Smooth muscle cell (in vitro differentiated cells): ENCODE results near the gene OR8B8. TPM values are rescaled to one million over a fixed set of nuclear protein-coding genes. Genes with fewer than 3 reads are reported as not detected.
"Not testable (repeated sequence)": the region's sequence is repeated elsewhere in the genome, so short reads cannot be mapped to it uniquely, and the experiment has no call there.

ENCODE experiments used
- DNase-seq: peaks from one replicate; lab custom pipeline; 2025; ENCODE audit not compliant: unreplicated experiment; lab: John Stamatoyannopoulos, UW
- H2AFZ ChIP-seq: fragments of 200-600 bp; sonication (generic); 2 replicates; pipeline ENCODE4 v1.6.0; 2016; ENCODE audit warnings: antibody characterized with exemption, low read depth, mild to moderate bottlenecking
- H3F3A ChIP-seq: fragments of 200-600 bp; sonication (generic); 2 replicates; pipeline ENCODE4 v1.6.0; 2017; ENCODE audit warnings: antibody characterized with exemption, low read depth
- H3K27ac ChIP-seq: fragments of 200-600 bp; sonication (generic); 2 replicates; pipeline ENCODE4 v1.5.1; 2016; ENCODE audit warnings: low read depth, mild to moderate bottlenecking
- H3K27me3 ChIP-seq: fragments of 200-600 bp; sonication (generic); 2 replicates; pipeline ENCODE4 v1.6.1; 2016; ENCODE audit warnings: low read depth, mild to moderate bottlenecking
- H3K36me3 ChIP-seq: fragments of 200-600 bp; sonication (generic); 2 replicates; pipeline ENCODE4 v1.5.1; 2016; ENCODE audit warnings: low read depth
- H3K4me1 ChIP-seq: fragments of 200-600 bp; sonication (generic); 2 replicates; pipeline ENCODE4 v1.5.1; 2016; ENCODE audit warnings: low read depth
- H3K4me2 ChIP-seq: fragments of 200-600 bp; sonication (generic); 2 replicates; pipeline ENCODE4 v1.6.0; 2016; ENCODE audit warnings: mild to moderate bottlenecking
- H3K4me3 ChIP-seq: fragments of 200-600 bp; sonication (generic); 2 replicates; pipeline ENCODE4 v1.5.1; 2016; ENCODE audit warnings: mild to moderate bottlenecking
- H3K79me2 ChIP-seq: fragments of 200-600 bp; sonication (generic); 2 replicates; pipeline ENCODE4 v1.6.0; 2016; ENCODE audit warnings: low read depth, mild to moderate bottlenecking
- H3K9ac ChIP-seq: fragments of 200-600 bp; sonication (generic); 2 replicates; pipeline ENCODE4 v1.6.0; 2016; ENCODE audit warnings: low read depth
- H3K9me3 ChIP-seq: fragments of 200-600 bp; sonication (generic); replicated peaks from 2 replicates; pipeline ENCODE4 v1.5.1; 2016; ENCODE audit warnings: low read depth
- H4K20me1 ChIP-seq: fragments of 200-600 bp; sonication (generic); 2 replicates; pipeline ENCODE4 v1.6.0; 2016; ENCODE audit warnings: low read depth
- WGBS: methylation state at CpG from one replicate; pipeline ENCODE4 v1.1.7; 2016; ENCODE audit warnings: low lambda C conversion rate; 5-methylcytosine and 5-hydroxymethylcytosine counted together
- polyA plus RNA-seq: library from polyadenylated mRNA; unstranded; fragments of >200 nt; fragmentation: Nextera tagmentation; extraction: Ambion mirVana; gene quantifications from 2 replicates; pipeline ENCODE4 v1.2.1, GENCODE V29; 2016
- total RNA-seq: library from RNA; depleted of rRNA; stranded (reverse); fragments of >200 nt; gene quantifications from 2 replicates; pipeline ENCODE4 v1.2.3, GENCODE V29; 2014
- TF ChIP-seq, protein P1 (sequence below): fragments of 200-600 bp; sonication (generic); IDR thresholded peaks from 2 replicates; pipeline ENCODE4 v1.5.1; 2017; ENCODE audit warnings: borderline replicate concordance, mild to moderate bottlenecking, antibody characterized with exemption; ENCODE audit not compliant: insufficient read depth, poor library complexity, severe bottlenecking

The OR8B8 gene
- total and polyA plus RNA-seq, 2 experiments from 2014 or later, result not detected

DNA sequence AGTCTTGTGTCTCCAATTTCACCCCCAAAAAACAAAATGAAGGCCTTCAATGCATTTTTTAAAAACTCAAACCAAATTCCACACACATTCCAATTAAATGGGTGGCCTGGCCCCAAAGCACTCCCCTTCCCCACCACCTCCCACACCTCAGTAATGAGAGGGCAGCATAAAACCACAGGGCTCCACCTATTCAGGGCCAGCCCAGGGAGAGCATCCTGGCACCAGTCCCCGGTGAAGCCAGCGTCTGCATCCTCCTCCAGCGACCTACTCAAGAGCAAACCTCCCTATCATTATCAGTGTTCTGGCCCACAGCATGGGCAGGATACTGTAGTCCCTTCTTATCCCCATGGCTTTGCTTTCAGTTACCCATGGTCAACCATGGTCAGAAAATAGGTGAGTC lies 17.8 kb upstream of the OR8B8 start:
- Histone ChIP-seq H3K9me3 (no peaks in the 10 kb centered on the region), H3K4me1 (no peaks in the 10 kb centered on the region), H2AFZ (no peak overlapping the region), H4K20me1 (no peaks in the 10 kb centered on the region), H3K27ac (no peak overlapping the region), H3K79me2 (no peaks in the 10 kb centered on the region), H3F3A (no peaks in the 10 kb centered on the region), H3K4me2 (no peak overlapping the region), H3K9ac (no peak overlapping the region), H3K36me3 (no peaks in the 10 kb centered on the region), H3K27me3 (peaks cover 7% of the 10 kb centered on the region), H3K4me3 (no peak overlapping the region)
- 80% methylated on average over 3 of the region's 3 CpGs for WGBS
- DNase-seq, result no peak
- TF ChIP-seq, protein P1, sequence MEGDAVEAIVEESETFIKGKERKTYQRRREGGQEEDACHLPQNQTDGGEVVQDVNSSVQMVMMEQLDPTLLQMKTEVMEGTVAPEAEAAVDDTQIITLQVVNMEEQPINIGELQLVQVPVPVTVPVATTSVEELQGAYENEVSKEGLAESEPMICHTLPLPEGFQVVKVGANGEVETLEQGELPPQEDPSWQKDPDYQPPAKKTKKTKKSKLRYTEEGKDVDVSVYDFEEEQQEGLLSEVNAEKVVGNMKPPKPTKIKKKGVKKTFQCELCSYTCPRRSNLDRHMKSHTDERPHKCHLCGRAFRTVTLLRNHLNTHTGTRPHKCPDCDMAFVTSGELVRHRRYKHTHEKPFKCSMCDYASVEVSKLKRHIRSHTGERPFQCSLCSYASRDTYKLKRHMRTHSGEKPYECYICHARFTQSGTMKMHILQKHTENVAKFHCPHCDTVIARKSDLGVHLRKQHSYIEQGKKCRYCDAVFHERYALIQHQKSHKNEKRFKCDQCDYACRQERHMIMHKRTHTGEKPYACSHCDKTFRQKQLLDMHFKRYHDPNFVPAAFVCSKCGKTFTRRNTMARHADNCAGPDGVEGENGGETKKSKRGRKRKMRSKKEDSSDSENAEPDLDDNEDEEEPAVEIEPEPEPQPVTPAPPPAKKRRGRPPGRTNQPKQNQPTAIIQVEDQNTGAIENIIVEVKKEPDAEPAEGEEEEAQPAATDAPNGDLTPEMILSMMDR, result no peak

DNA sequence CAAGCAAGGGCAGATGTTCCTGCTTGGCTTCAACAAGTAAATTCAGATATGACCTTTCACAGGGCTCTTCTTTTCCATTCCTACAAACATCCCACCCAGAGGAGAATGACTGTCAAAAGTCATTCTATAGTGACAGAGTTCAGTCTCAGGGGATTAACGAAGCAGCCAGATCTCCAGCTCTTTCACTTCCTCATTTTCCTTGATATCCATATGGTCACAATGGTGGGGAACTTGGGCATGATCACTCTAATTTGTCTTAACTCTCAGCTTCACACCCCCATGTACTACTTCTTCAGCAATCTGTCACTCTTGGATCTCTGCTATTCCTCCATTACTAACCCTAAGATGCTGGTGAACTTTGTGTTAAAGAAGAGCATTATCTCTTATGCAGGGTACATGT lies 15.0 kb upstream of the OR8B8 start:
- WGBS, result 82% methylated on average over 1 of the region's 1 CpG
- H3K27ac ChIP-seq, result no peak overlapping the region
- no peaks in the 10 kb centered on the region for H3K4me1 ChIP-seq
- no peak overlapping the region for H3K4me3 ChIP-seq
- no peaks in the 10 kb centered on the region for H3K36me3 ChIP-seq
- H3K79me2 ChIP-seq, result no peaks in the 10 kb centered on the region
- H2AFZ ChIP-seq, result no peak overlapping the region
- no peak for DNase-seq
- H3K9me3 ChIP-seq, result no peaks in the 10 kb centered on the region
- no peak overlapping the region for H3K9ac ChIP-seq
- no peak overlapping the region for H3K4me2 ChIP-seq
- TF ChIP-seq, protein P1, result no peak
- no peaks in the 10 kb centered on the region for H4K20me1 ChIP-seq
- no peaks in the 10 kb centered on the region for H3F3A ChIP-seq
- no peaks in the 10 kb centered on the region for H3K27me3 ChIP-seq

DNA sequence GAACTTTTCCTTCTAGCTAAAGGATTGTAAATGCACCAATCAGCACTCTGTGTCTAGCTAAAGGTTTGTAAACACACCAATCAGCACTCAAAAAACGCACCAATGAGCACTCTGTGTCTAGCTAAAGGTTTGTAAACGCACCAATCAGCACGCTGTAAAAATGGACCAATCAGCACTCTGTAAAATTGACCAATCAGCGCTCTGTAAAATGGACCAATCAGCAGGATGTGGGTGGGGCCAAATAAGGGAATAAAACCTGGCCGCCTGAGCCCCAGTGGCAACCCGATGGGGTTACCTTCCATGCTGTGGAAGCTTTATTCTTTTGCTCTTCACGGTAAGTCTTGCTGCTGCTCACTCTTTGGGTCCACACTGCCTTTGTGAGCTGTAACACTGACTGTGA lies 13.9 kb upstream of the OR8B8 start:
- H3F3A ChIP-seq, H3K4me3 ChIP-seq, H2AFZ ChIP-seq, H3K4me1 ChIP-seq, DNase-seq, H3K9me3 ChIP-seq, H4K20me1 ChIP-seq, H3K36me3 ChIP-seq, H3K27ac ChIP-seq, H3K9ac ChIP-seq, H3K4me2 ChIP-seq, H3K79me2 ChIP-seq, H3K27me3 ChIP-seq: not testable (repeated sequence)
- WGBS, result 91% methylated on average over 7 of the region's 7 CpGs

DNA sequence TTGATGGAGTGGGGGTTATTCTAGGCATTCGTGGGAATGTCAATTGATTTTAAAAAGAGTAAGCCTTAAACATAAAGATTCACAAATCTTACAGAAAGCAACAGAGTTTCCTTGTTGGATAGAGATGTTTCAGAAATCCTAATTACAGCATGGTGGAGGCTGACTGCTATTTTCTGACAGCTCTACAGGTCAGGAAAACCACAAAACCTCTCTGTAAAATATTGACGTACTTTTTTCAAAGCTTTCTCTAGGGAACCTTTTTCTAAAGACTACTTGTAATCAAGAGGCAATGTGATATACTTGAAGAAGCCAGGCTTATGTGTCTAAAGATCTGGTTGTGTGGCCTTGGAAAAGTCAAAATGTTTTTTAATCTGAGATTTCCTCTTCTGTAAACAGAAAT lies 9.1 kb upstream of the OR8B8 start:
- Histone ChIP-seq H2AFZ (no peak overlapping the region), H3K79me2 (no peaks in the 10 kb centered on the region), H3K27me3 (no peaks in the 10 kb centered on the region), H3K27ac (no peak overlapping the region), H3K9ac (no peak overlapping the region), H3F3A (no peaks in the 10 kb centered on the region), H3K4me3 (no peak overlapping the region), H3K36me3 (no peaks in the 10 kb centered on the region), H3K9me3 (no peaks in the 10 kb centered on the region), H3K4me1 (no peaks in the 10 kb centered on the region), H3K4me2 (no peak overlapping the region), H4K20me1 (no peaks in the 10 kb centered on the region)
- TF ChIP-seq, protein P1, result no peak
- WGBS, result 57% methylated on average over 2 of the region's 2 CpGs
- DNase-seq, result no peak
